Measurements from ENCODE around the gene AFG1L.

- TF ChIP-seq SUZ12 (IDR thresholded peaks at IDR 0.05) (no peak), ARNT (IDR thresholded peaks at IDR 0.05) (no peak)
Measured at GRCh38 chr6:108541843-108542759, 247.2 kb downstream of the AFG1L start.

All from HEK293T (cell line).